Left renal cortex interstitium (tissue), 4 donors: Measurements from ENCODE around the gene COL25A1. TPM values are rescaled to one million over a fixed set of nuclear protein-coding genes. Genes with fewer than 3 reads are reported as not detected.
"Not testable (repeated sequence)": the region's sequence is repeated elsewhere in the genome, so short reads cannot be mapped to it uniquely, and the experiment has no call there.

Experiments
- DNase-seq, 4 donors: peaks; one replicate each; pipeline ENCODE4 v3.0.0-alpha.2; 2013; ENCODE audit warnings: low read depth in 4 of 4, low spot score in 2 of 4, missing footprints in 1 of 4
- polyA plus RNA-seq, 4 donors: library from polyadenylated mRNA; unstranded; fragments of 120-200 nt; gene quantifications; one replicate each; pipeline ENCODE4 v1.2.1, GENCODE V29; 2013; ENCODE audit not compliant: insufficient read length in 4 of 4

COL25A1 gene
- polyA plus RNA-seq, 4 donors = 14.9 to 23.1 (median 18.8) TPM

DNA sequence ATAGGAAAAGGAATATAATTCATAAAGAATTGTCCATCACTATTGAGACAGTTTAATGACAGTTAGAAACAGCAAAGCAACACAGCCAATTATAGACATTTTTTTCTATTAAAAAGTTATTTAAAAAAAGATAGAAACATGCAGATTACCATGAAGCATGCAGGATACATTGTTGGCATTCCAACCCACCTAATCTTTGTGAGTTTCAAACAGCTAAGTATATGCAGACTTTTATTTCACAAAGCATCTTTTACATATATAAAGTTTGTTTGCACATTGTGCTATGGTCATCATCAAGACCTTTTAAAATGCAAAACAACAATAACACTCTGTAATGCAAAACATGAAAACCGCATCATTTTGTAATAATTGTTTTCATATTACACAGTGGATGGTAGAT, 413.7 kb downstream of the COL25A1 start:
- DNase-seq = no peak

DNA sequence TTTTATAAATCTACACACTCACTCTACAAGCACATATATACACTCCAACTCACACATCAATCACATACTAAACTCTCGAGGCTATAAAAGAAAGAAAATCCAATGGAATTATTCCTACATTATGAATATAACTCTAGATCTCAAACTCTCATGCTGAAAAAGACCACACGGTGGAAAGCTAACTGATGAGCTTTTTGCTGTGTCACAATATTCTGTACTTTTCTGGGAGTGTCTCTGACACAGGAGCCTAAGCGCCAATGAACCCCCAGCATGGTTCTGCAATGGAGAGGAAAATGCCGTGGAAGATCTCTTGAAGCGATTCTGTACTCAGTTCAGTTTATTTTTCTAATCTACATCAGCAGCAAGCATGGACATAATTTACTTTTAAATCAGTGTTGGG, 415.4 kb downstream of the COL25A1 start:
- no peak for DNase-seq

DNA sequence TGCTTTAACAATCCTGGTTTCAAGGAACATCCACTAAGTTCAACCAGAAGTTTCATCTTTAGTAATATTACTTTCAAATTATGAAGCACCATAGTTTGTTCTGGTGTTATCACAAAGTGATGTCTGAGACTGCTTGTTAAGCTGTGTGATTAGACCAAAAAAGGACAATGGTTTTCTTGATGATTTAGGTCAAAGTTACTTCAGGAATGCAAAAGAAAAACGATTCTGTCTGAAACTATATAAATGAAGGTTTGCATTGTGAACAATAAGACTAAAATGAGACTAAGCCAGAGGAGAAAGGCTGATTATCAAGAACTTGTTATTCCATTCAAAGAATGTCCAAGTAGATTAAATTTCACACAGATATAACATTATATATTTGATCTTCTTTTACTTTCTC, 417.2 kb downstream of the COL25A1 start:
- DNase-seq = no peak

DNA sequence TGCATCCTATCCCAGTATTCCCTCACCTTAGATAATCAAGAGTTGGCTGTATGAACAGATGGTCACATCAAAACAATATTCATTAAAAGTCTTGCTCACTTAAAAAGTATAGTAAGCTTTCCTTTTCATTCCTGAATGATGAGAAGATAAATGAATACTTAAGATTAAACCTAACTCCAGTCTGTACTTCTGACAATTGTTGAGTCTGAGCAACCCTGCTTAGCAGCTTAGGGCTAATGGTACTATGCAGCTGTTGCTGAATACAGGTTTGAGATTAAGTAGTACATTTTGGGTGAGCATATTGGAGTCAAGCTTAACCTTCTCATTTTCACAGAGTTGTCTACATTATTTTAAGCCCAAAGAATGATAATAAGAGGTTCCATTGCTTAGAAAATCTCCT, 417.9 kb downstream of the COL25A1 start:
- DNase-seq = no peak

DNA sequence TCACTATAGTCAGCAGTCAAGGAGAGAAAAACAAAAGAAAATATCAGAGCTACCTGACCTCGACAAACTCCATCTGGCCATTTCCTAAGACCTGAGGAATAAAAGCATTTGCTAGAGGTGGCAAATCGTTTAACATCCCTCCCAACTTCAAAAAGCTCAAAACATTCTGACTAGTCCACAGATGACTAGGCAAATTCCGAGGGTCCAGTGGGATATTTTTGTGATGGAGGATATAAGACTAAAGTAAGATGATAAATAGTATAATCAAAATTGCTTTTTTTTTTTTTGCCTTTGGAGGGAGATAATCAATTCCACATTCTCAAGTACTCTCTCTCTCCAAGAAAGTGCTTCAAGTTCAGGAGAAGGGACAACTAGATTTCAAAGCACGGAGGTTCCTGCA, 420.5 kb downstream of the COL25A1 start:
- DNase-seq = no peak

DNA sequence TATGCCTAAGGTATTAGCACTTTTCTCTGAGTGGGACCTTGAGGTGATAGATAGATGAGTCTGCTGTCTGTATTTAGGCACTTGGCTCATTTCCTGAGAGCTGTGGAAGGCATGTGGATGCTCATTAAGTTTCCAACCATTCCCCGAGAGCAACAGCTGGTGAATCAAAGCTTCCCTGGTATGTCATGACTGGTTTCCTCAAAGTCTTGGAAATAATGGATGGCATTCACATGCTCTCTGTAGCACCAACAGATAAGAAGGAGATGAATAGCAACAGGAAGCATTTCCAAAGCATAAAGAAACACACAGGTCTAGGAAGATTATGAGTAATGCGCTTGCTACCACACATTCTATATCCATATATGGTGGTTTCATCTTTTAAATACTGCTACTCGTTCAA, 421.3 kb downstream of the COL25A1 start:
- no peak for DNase-seq

DNA sequence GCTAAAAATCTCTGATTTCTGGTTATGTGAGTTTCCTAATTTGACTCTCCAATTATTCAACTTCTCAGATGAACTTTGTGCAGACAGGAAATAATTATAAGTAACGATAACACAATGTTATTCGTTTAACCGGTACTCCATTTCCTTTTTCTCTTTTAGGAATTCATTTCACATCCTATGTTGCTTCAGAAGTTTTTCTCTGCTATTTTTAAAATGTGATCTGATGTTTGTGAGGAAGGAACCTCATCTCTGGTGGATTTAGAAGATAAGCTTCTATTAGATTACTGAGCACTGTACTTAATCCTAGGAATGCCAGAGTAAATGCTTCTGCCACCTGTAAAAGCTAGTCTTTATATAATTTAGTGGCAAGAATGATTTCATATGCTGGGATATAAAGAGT, 423.7 kb downstream of the COL25A1 start:
- DNase-seq = no peak

DNA sequence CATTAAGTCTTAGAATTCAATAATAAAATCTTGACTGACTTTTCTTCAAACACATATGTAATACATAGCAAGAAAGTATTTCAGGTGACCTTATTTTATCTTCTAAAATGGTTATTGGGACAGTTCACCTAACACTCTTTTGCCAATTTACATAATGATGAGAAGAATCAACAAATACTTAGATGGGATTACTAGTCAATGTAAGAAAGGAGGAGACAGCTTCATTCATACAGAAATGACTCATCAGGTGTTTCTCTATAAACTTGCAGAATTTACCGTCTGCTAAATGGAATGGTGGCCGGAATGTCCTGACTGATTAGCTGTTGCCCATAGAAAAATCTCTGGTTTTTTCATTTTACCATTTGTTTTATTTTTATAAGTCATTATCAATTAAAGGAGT, 424.6 kb downstream of the COL25A1 start:
- no peak for DNase-seq

DNA sequence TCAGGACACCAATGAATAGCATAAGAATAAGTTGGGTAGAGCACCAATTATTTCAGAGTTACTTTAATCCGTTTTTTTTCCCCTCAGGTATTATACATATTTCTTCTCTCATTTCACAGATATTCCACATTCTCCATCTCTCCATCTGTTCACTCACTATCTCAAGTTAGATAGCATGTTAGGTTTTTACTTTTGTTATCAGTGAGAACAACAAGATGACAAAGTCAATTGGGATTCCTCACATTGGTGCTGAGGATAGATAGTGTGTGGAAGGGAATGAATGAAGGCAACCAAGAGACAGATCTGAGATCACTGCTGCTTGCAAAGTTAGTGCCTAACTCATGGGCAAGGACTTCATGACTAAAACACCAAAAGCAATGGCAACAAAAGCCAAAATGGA, 427.7 kb downstream of the COL25A1 start:
- no peak for DNase-seq

DNA sequence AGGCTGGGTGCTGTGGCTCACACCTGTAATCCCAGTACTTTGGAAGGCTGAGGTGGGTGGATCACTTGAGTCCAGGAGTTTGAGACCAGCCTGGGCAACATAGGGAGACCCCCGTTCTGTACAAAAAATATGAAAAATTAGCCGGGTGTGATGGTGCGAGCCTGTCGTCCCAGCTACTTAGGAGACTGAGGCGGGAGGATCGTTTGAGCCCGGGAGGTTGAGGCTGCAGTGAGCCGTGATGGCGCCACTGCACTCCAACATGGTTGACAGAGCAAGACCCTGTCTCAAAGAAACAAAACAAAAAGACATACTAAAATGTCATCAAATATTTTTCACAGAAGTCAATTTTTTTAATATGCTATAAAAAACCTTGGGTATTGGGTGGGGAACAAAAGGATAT, 432.5 kb downstream of the COL25A1 start:
- not testable (repeated sequence) for DNase-seq

DNA sequence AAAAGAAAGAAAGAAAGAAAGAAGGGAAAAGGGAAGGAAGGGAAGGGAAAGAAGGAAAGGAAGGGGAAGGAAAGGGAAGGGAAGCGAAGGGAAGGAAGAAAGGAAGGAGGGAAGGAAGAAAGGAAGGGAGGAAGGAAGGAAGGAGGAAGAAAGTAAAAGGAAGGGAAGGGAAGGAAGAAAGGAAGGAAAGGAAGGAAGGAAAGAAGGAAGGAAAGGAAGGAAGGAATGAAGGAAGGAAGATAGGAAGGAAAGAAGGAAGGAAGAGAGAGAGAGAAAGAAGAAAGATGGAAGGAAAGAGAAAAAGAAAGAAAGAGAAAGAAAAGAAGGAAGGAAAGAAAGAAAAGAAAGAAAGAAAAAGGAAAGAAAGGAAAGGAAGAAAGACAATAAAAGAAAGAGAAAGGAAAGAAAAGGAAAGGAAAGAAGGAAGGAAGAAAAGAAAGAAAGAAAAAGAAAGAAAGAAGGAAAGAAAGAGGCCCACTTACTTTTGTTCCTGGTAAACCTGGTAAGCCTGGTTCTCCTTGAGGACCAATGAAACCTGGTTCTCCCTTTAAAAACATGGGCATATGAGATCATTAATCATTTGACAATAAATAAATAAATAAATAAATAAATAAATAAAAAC, 433.7 kb downstream of the COL25A1 start:
- DNase-seq = no peak

DNA sequence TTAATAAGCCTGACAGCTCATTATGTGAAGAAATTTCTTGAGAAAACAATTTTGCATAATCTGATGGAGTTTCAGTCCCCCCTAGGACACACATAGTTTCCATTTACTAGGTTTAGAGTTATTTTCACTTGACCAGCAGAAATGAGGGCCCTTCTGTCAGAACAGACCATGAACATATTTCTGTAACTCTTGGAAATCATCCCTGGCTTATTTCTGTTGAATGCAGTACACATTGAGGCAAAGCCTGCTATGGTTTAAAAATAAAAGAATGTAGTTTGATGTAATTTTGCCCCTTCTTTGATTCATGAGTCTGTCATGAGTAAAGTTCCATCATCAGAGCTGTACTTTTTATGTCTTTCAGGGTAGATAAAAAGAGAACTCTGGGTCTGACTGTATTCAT, 435.0 kb downstream of the COL25A1 start:
- no peak for DNase-seq

DNA sequence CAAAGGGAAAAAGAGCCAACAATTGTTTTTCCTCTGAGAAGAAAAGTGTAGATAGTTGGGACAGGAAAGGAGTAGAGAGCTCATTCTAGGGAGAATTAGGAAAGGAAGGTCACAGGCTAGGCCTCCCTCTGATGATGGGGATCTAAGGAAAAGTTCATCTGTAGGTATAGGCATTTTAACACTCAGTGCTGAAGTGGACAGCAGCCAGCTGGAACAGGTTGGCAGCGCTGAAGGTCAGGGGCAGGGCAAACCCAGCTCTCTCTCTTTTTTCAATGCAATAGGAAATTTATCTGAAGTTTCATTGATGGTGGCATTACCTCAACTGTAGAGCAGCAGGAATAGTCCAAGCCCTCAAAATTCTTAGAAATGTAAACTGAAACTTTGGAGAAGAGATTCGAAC, 441.1 kb downstream of the COL25A1 start:
- peak in 1 of 4 donors; percentile 34 for DNase-seq

DNA sequence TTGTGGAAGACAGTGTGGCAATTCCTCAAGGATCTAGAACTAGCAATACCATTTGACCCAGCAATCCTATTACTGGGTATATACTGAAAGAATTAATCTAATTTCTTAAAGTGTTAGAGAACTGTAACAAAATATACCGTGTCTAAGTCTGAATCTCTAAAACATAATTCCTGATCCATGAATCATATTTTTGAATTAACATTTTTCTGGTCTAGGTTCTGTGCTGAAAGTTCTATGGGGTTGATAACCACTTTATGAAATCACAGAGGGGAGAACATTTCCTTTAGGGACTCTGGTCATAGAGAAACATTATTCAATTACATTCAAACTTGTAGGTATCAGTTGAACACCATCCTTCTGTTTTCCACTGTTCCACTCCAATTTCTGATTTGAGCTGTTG, 447.7 kb downstream of the COL25A1 start:
- DNase-seq = no peak

DNA sequence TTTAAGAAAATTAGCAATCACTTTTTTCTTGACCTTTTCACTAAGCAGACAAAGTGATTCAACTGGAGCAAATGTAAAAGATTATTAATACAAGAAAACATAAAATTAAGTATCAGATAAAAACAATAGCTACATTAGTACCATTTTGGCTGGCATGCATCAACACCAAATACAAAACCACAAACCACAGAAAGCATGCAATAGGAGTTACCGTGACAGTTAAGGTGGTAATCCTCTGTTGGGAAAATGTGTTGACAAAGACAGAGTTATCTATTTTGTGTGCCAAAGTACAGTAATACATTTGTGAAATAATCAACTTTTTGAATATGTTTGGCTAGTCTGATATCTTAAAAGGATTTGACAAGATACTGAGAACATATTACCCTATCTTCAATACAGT, 449.8 kb downstream of the COL25A1 start:
- DNase-seq = no peak

DNA sequence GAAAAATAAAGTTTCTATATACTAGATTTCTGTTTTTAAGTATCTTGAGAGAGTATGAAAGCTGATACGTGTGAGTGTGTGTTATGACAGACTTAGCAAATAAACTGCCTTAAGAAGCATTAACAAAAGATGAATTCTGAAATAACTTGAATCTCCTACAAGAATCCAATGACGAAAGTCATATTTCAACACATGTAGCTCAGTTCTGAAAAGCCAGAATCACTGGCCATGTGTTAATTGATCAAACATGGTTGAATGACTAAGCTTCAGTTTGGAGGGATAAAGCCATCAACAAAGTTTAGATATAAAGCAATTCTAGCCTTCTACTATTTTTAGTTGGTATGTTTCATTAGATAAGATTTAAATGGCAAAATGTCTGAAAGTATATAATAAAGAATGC, 451.1 kb downstream of the COL25A1 start:
- DNase-seq = no peak

DNA sequence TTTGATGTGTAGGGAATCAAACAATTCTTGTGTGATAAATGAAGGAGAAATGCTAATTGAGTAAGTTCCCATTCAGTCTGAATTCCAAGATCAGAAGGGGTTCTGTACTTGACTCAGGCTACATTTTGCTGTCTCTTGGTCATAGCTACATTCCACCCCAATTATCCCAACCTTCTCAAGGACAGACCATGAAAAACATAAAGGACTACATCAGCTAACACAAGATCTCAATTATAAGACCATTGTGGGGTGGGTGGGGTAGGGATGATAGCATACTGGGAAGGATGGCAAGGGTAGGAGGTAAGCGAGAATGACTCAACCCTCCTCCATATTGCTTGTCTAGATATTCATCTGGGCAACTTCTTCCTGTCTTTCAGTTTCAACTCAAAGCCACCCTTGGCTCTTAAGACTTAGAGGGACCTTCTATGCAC, 452.2 kb downstream of the COL25A1 start:
- no peak for DNase-seq

DNA sequence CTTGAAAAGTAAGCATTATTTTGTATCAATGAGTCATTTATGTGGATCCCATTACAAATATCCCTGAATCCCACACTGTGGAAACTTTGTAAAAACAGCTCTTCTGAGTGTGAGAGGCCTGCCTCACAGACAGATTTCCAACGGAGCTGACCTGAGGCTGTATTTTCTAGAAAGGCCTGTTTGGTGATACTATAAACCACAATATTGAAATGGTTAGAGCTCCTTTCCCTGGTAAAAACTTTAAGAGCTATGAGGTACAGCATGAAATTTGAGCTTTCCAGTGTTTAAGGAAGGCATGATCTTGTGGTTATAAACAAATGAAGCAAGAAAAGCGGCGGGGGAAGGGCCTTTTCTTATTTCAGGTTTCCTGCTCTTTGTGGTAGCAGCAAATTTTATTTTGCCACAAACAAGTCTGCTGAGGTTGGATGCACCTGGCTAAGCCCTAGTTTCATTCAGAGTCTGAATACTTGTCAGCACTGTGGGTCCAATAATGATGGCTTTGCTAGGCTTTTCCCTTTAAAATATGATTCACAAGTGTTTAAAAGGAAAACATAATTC, 452.8 kb downstream of the COL25A1 start:
- peak in 1 of 4 donors; percentile 36 for DNase-seq

DNA sequence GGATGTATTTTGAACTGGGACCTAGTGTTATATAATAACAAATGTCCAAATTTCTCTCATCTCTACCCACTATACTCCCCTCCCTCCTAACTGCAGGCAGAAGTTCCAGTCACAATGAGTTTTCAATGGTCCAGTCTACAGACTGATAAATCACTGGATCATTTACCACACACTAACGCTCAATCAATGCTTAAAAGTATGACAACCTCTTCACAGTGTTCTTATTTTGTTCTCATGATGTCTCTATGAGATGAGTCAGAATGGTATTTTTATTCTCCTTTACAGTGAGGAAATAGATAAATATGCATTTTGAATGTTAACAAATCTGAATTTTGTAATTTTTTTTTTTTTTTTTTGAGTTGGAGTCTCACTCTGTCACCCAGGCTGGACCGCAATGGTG, 455.9 kb downstream of the COL25A1 start:
- DNase-seq = no peak

DNA sequence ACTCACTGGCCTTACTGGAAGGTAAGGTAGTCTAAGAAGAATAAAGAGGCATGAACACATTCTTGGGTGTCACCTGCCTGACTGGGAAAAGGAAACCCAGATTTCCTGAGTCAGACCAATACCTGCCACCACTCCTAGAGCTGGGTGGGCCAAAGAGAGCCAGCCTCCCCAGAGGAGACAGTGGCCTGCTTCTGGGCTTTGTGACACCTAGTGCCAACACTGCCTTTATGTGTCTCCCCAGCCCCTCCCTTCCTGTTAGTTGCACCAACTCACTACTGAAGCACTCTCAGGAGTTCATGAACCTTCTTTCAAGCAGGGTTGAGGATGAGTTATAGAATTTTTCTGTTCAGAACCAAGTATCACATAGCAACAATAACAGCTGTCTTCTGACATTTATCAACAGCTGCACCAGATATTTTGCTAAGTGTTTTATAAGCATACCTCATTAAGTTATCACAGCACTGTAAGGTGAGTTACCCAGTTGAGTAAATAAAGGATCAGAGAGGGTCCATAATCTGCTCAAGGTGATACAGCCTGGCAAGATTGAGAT, 462.0 kb downstream of the COL25A1 start:
- no peak for DNase-seq

DNA sequence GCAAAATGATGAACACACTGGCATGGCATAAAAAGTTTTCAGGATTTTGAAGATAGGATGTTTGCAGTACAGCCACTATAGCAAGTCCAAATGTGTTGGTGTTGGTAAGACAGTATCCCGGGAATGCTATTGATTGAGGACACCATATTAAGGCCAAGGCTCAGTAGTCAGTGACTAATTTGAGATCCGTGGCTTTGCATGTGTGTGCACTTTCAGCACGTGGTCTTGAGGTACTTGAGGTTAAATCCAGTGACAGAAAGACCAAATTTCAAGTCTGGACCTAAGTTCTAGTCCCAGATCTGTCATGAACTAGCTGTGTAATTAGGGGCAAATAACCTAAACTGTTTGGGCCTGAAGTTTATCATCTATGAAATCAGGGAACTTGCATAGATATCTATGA, 463.1 kb downstream of the COL25A1 start:
- DNase-seq = no peak

DNA sequence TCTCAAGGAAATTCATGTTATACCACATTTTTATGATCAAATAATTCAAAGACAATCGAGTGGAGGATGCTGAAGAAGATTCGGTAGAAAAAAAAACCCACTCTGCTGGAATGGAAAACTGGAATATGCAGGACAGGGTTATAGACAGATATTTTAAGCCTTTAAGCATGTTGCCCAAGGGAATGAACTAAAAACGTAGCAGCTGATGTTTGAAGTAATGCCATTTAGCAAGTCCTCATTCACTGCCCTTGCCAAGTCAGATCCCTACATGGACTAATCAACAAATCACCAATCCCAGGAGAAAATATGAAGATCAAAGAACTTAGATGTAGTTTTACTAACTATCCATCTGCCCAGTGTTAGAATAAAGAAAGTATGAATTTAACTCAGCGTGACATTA, 464.0 kb downstream of the COL25A1 start:
- DNase-seq = no peak
